CD4-positive, alpha-beta T cell treated with Interleukin-1 beta for 1 hour (primary cell): Measurements from ENCODE around the gene CABP4.
A peak's percentile ranks its signal among the peaks of the same experiment; 100 is the strongest.

Experiments
- DNase-seq, 2 donors: peaks; one replicate each; pipeline ENCODE4 v3.0.0-alpha.2; 2020 to 2022

The CABP4 gene

DNA sequence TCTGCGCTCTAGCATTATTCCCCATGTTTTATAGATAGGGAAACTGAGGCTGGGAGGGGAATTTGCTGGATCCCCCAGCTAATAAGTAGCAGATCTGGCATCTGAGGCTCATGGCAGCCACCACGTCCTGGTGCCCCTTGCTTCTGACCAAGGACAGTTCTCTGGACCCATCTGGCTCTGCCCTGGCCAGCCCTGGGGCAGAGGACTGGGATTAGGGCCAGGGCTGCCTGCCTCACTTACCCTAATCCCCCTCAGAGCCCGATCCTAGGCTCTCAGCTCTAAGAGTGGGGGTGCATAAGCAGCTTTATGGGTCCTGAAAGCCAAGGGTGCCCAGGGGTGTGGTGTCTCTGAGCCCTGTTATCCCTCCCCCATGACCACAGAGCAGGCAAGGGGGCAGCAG lies at the start of gene CABP4:
CABP4 (plus strand) TSS at position 301 of the 400 bp plus-strand sequence; CDS start at position 371, 70 bp downstream.
- DNase-seq = no peak

GRCh38 chr11:67405688-67406339 lies 49.3 kb upstream of the CABP4 start:
- DNase-seq = no peak

DNA sequence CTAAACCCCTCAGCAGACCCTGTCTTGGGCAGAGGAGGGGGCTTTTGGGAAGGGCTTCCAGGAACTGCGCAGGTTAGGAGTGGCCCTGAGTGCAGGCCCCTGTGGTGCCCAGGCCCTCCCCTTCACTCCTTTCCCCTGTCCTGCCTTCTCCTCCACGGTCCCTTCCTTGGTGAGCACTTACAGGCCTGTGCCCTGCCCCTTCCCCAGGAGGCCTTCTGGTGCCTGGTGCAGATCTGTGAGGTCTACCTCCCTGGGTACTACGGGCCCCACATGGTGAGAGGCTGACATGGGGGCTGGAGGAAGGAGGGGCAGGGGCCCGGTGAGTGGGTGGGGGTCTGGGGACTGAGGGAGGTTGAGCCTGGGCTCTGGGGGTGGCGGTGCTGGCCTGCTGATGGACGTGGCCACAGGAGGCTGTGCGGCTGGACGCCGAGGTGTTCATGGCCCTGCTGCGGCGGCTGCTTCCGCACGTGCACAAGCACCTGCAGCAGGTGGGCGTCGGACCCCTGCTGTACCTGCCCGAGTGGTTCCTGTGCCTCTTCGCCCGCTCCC lies 48.7 kb upstream of the CABP4 start:
- no peak for DNase-seq

GRCh38 chr11:67406969-67407687 lies 48.0 kb upstream of the CABP4 start:
- no peak for DNase-seq

DNA sequence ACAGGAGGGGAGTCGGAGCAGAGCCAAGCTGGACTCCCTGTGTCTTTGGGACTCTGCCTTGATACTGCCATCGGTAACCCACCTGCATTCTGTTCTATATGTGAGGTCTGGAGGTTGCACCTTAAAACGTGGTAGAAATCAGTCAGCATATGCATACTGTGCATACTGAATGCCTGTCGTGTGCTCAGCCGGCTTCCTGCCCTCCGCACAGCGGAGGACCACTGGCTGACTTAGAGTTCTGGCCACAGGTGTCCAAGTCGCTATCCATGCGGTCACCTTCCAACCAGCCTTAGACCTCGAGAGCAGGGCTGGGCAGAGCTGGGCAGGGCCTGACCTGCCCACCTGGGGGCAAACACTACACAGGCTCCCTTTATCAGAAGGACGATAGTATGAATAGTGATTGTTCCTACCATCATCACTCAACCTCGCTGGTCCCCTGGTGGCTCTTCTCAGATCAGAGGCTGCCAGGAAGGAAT lies 47.4 kb upstream of the CABP4 start:
- no peak for DNase-seq

DNA sequence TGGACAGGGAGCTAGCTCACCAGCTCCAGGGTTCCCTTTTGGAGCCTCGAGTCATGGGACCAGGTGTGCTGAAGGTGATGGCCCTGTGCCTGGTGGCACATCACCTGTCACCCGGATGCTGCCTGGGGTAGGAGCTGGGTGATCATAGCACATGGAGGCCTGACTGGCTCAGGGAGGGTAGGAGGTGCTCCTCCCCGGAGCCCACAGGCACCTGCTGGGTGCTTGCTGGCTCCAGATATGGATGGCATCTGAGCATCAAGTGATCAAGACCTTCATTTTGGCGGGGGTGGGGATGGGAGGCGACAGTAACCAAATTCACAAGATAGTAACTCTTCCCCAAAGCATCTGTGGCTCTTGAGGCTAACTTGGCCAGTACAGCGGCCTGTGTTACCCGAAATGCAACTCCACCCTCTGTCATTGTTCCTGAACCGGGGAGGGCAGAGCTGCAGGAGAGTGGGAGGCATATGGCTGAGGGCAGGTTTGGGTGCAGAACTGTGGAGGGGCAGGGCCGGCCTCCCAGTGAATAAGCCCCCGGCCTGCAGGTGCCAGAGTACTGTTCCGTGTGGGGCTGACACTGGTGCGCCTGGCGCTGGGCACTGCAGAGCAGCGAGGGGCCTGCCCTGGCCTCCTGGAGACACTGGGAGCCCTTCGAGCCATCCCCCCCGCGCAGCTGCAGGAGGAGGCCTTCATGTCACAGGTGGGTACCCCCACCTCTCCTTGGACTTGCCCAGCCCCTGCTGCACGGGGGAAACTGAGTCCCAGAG lies 46.5 kb upstream of the CABP4 start:
- peak in 1 of 2 donors; percentile 16 for DNase-seq

- DNase-seq = peak; percentile 78 to 82
These were observed 45.9 kb upstream of the CABP4 start for GRCh38 chr11:67409261-67409666.

GRCh38 chr11:67409781-67410368 lies 45.3 kb upstream of the CABP4 start:
- DNase-seq = peak in 1 of 2 donors; percentile 45

GRCh38 chr11:67410369-67410831 lies 44.8 kb upstream of the CABP4 start:
- no peak for DNase-seq

- DNase-seq = no peak
These were observed 44.0 kb upstream of the CABP4 start for GRCh38 chr11:67410984-67411784.

DNA sequence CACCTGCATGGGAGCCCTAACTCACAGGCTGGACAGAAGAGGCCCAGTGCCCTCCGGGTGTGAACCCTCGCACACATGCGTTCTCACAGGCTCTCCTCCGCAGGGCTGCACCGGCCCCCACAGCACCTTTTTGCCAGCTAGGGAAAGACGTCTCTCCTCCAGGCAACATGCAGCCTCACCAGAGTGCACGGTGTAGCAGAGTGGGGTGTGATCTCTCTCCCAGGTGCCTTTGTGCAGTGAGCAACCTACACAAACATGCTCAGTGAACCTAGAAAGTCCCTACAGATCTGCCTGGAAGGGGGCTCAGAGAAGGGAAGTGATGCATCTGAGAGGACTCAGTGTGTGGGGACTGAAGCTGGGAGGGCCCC lies 43.4 kb upstream of the CABP4 start:
- DNase-seq = no peak

DNA sequence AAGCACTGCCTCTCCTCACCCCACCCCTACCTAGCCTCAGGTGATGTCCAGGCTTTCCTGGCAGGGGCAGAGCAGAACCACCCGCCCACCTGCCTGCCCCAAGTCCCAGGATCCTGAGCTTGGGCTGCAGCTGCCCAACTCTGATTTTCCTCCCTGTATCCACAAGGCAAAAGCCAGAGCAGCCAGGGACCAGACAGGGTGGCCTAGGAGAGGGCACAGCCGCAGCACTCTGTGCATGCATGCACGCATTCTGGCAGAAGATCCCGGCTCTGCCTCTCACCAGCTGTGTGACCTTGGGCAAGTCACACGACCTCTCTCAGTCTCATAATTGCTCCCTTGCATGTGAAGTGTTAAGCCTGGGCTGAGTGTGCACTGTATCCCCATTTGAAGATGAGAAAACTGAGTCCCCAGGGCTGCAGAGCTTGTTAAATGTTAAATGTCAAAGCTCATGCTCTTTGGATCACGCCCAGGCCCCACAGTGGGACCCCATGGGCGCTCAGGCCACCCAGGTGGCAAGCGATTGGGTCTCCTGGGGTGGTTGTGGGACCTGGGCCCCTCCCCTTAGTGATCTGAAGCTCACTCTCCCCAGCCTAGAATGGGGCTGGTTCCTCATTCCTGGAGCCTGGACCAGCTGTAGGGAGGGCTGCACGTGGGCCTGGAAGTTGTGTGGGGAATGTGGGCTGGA lies 42.5 kb upstream of the CABP4 start:
- DNase-seq = no peak

GRCh38 chr11:67413266-67413849 lies 41.8 kb upstream of the CABP4 start:
- no peak for DNase-seq

DNA sequence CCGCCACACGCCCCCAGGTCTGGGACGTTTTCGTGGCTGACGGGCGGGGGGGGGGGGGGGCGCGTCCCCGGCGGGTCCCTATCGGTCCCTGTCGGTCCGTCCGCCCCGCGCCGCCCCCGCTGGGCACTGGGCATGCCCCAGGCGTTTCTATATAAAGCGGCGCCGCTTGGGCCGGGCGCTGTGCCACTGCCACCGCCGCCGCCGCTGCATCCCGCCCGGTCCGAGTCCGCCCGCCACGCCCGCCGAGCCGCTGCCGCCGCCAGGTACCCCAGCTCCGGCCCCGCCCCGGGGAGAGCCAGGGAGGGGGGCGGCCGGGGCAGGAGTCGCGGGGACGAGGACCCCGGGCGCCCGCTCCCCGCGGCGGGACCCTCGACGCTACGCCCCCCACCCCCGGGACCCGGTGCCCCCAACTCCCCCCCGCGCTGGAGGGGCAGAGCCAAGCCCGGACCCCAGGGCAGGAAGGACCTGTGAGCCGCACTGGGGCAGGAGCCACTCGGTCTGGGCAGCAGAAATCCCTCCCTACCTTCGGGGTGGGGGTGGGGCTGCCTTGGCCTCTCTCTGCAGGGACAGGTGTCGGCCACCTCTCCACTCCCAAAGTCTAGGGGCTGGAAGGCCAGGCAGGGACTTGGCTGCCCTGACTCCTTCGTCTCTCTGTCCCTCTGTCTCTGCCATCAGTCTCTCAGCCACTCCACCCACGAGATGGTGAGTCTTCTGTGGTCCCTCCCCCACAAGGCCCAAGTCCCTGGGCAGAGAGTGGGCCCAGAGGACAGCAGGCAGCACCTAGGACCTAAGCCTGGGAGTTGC lies 39.5 kb upstream of the CABP4 start, which contains the start of gene CARNS1:
CARNS1 (plus strand) TSS at position 178 of the 804 bp plus-strand sequence; CDS start at position 700, 522 bp downstream.
- DNase-seq = no peak

DNA sequence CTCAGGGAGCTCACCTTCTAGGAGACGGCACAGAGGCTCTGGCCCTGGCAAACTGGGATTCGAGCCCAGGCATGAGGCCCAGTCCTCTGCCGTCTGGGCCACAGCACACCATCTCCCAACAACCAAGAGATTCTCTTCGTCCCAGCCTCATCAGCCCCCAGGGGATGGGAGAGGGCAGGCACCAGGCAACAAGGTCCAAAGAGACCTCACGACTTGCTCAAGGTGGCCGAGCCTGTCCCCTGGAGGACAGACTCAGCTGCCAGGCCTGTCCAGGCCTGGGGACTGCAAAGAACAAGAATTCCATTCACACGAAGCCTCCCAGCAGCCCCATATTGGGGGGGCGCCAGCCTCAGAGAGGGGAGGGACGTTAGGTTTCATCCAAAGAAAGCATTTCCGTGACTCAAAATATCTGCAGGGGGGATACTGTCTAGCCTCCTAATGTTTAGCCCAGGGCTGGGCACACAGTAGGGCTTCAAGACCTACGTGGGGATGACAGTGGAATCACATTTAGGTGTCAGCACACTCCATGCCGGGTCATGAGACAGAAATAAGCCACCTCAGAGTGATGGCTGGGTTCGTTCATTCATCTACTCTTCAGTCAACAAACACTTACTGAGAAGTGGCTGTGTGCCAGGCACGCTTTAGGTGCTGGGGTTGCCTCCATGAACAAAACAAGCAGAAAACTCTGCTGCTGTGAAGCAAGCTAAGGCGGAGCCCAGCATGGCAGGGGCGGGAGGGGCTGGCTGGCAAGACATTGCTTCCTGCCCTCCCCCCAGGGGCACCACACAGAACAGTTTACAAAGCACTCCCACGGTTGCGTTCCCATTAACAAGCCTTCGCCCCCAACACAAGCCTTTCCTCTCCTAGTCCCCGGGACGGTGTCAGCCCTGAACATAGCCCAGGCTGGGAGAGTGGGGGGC lies 38.5 kb upstream of the CABP4 start:
- peak; percentile 87 to 88 for DNase-seq

DNA sequence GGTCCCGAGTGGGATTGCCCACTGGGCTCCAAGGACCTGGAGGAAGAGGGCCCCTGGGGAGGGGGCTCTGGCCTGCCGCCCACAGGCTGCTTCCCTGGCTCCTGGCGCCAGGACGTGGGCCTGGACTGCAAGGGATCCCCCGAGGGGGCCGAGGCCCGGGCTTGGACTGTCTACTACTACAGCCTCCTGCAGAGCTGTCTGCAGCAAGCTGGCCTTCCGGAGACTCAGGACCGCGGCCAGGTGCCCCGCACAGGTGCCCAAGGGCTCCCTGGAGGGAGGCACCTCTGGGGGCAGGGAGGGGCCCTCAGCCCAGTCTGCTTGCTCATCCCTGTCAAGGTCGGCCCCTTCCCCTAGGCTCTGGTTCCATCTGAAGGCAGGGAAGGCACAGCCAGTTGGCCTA lies 37.7 kb upstream of the CABP4 start:
- DNase-seq = no peak

DNA sequence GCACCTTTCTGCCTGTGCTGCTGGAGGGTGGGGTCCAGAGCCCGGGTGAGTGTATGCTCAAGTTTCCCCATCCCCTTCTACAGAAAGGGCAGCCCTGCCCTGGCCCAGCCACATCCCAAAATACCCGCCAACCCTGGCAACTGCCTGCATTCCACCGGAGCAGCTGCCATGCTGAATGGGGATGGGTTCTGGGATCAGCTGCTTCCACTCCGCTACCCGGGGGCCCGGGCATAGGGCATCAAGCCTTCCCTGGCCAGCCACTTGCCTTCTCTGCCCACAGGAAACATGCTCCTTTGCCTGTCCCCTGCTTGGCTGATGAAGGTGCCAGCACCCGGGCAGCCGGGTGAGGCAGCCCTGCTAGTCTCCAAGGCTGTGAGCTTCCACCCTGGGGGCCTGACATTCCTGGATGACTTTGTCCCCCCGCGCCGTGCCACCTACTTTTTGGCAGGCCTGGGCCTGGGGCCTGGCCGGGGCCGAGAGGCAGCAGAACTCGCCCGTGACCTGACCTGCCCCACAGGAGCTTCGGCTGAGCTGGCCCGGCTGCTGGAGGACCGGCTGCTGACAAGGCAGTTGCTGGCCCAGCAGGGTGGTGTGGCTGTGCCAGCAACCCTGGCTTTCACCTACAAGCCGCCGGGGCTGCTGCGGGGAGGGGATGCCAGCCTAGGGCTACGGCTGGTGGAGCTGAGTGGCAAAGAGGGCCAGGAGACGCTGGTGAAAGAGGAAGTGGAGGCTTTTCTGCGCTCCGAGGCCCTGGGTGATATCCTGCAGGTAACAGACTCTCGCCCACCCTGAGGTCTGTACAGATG lies 36.5 kb upstream of the CABP4 start:
- DNase-seq = peak; percentile 44 to 70
